ENCODE data around the gene SGPP1. TPM values are rescaled to one million over a fixed set of nuclear protein-coding genes. Genes with fewer than 3 reads are reported as not detected.

Gene SGPP1
- total RNA-seq, 1 experiment from 2014 or later = 17.7 TPM

- CTCF ChIA-PET = no interaction called here
- POLR2A ChIA-PET = no interaction called here
- no peaks in the 10 kb centered on the region for H3K9me3 ChIP-seq (ENCODE audit: control insufficient read depth in 1 of 2, insufficient read depth in 1 of 2, low read depth in 1 of 2, low read length in 2 of 2)
- TF ChIP-seq RAD21 (IDR thresholded peaks at IDR 0.05; ENCODE audit: low read depth) (no peak), ELF1 (IDR thresholded peaks at IDR 0.05; ENCODE audit: borderline replicate concordance, low read depth) (no peak), CEBPB (IDR thresholded peaks at IDR 0.05; ENCODE audit: low read depth) (no peak), SRF (IDR thresholded peaks at IDR 0.05; ENCODE audit: low read depth) (no peak), POLR2A (IDR thresholded peaks at IDR 0.05; ENCODE audit: borderline replicate concordance, extremely low read depth, insufficient read depth, insufficient read length) (no peak), SIN3A (IDR thresholded peaks at IDR 0.05; ENCODE audit: low read depth) (no peak), JUND (IDR thresholded peaks at IDR 0.05) (no peak), REST (IDR thresholded peaks at IDR 0.05; ENCODE audit: low read depth) (no peak), EZH2phosphoT487 (IDR thresholded peaks at IDR 0.05; ENCODE audit: borderline replicate concordance) (no peak), CBX3 (IDR thresholded peaks at IDR 0.05; ENCODE audit: low read depth) (no peak), ZBTB33 (IDR thresholded peaks at IDR 0.05; ENCODE audit: extremely low read depth, insufficient replicate concordance, low read length) (no peak), EGR1 (IDR thresholded peaks at IDR 0.05; ENCODE audit: low read depth) (no peak), ZFX (IDR thresholded peaks at IDR 0.05) (no peak), TCF7L2 (IDR thresholded peaks at IDR 0.05; ENCODE audit: borderline replicate concordance, extremely low read depth, insufficient read depth, insufficient read length) (no peak), EZH2 (IDR thresholded peaks at IDR 0.05) (no peak), ZNF274 (IDR thresholded peaks at IDR 0.05; ENCODE audit: low read depth, low read length) (no peak), YY1 (IDR thresholded peaks at IDR 0.05; ENCODE audit: extremely low read depth, insufficient replicate concordance, low read depth, low read length) (no peak), CTCF (IDR thresholded peaks at IDR 0.05 in 2 of 3, conservative IDR thresholded peaks at IDR 0.05 in 1 of 3; ENCODE audit: borderline replicate concordance in 1 of 3, insufficient read depth in 1 of 3, low read depth in 2 of 3, low read length in 2 of 3) (no peak), MAX (IDR thresholded peaks at IDR 0.05) (no peak), SP1 (IDR thresholded peaks at IDR 0.05; ENCODE audit: low read depth) (no peak)
- H2AFZ ChIP-seq (ENCODE audit: low read depth, low read length, poor library complexity, severe bottlenecking) = no peak overlapping the region
- no peaks in the 10 kb centered on the region for H3K27me3 ChIP-seq (ENCODE audit: insufficient read depth, low read length)
- no peaks in the 10 kb centered on the region for H4K20me1 ChIP-seq (ENCODE audit: insufficient read depth)
- H3K27ac ChIP-seq (ENCODE audit: low read depth, low read length) = no peak overlapping the region
- H3K79me2 ChIP-seq (ENCODE audit: insufficient read depth, low read length) = no peaks in the 10 kb centered on the region
- no peaks in the 10 kb centered on the region for H3K9me2 ChIP-seq (ENCODE audit: insufficient read depth)
- DNase-seq (ENCODE audit: low read depth, low spot score) (no peak), ATAC-seq (no peak)
- H3K4me2 ChIP-seq (ENCODE audit: low read length) = no peak overlapping the region
- H3K4me3 ChIP-seq (replicated peaks in 1 of 2; ENCODE audit: low read depth in 1 of 2, low read length in 2 of 2) = no peak overlapping the region
- peaks cover 6 to 7% of the 10 kb centered on the region in 2 experiments; a peak in 3 of 4 replicates for H3K4me1 ChIP-seq (ENCODE audit: control insufficient read depth in 1 of 2, insufficient read depth in 2 of 2, low read length in 2 of 2)
- BruUV-seq (replicated peaks) = no TSS peak
- H3K9ac ChIP-seq (ENCODE audit: low read length) = no peak overlapping the region
- H3K36me3 ChIP-seq (ENCODE audit: control insufficient read depth in 1 of 2, insufficient read depth in 2 of 2, low read length in 2 of 2) = no peaks in the 10 kb centered on the region
- intact Hi-C loops (cut with micrococcal nuclease) = no loop called here
- RAD21 ChIA-PET (ENCODE audit: low non-redundant PET in 1 of 2, low total read pairs in 2 of 2, uncharacterized antibody in 2 of 2, unreplicated experiment in 2 of 2) = no interaction called here
Measured at GRCh38 chr14:63662776-63663175, 65.1 kb downstream of the SGPP1 start.

All from HCT116 (cell line).